ENCODE results near the gene CMIP. TPM values are rescaled to one million over a fixed set of nuclear protein-coding genes. Genes with fewer than 3 reads are reported as not detected.

Gene CMIP
- polyA plus RNA-seq, 1 donor from 2014 or later: 15.1 TPM

DNA sequence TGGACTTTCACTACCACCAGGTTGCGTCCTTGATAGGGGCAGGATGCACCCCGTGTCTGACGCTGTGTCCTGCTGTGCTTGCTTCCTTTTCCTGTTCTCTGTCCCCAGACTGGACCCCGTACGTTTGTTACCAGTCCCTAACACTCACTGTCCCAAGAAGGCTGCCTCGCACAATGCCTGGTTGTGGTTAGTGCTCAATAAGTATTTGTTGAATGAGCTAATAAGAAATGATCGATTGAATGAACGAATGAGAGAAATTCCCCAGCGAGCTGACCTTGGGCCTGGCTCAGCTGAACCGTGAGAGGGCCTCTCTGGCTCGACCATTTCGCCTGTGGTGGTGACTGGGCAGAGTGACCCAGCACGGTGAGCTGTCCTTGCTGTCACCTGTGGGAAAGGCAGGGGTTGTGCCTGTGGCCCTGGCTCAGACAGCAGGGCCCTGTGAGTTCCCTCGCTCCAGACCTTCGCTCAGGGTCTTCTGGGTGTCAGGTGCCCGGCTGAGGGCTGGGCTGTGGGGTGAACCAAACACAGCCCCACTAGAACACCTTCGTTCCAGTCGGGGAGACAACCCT is 20.9 kb downstream of the CMIP start:
- H3K9ac ChIP-seq (ENCODE audit: low read length): no peak overlapping the region
- peaks cover 41% of the 10 kb centered on the region for H4K20me1 ChIP-seq (ENCODE audit: insufficient read depth)
- no peak overlapping the region for H2AFZ ChIP-seq (ENCODE audit: low read depth, low read length)
- no peak for TF ChIP-seq RAD21 (conservative IDR thresholded peaks at IDR 0.05)
- TF ChIP-seq EZH2 (IDR thresholded peaks at IDR 0.05; ENCODE audit: borderline replicate concordance, insufficient read depth, low read length, poor library complexity, severe bottlenecking): no peak
- no peak for TF ChIP-seq MXI1 (conservative IDR thresholded peaks at IDR 0.05; ENCODE audit: poor library complexity, severe bottlenecking)
- TF ChIP-seq SMC3 (conservative IDR thresholded peaks at IDR 0.05; ENCODE audit: poor library complexity): no peak
- no peak for TF ChIP-seq EP300 (conservative IDR thresholded peaks at IDR 0.05; ENCODE audit: poor library complexity, severe bottlenecking)
- TF ChIP-seq, protein P1, sequence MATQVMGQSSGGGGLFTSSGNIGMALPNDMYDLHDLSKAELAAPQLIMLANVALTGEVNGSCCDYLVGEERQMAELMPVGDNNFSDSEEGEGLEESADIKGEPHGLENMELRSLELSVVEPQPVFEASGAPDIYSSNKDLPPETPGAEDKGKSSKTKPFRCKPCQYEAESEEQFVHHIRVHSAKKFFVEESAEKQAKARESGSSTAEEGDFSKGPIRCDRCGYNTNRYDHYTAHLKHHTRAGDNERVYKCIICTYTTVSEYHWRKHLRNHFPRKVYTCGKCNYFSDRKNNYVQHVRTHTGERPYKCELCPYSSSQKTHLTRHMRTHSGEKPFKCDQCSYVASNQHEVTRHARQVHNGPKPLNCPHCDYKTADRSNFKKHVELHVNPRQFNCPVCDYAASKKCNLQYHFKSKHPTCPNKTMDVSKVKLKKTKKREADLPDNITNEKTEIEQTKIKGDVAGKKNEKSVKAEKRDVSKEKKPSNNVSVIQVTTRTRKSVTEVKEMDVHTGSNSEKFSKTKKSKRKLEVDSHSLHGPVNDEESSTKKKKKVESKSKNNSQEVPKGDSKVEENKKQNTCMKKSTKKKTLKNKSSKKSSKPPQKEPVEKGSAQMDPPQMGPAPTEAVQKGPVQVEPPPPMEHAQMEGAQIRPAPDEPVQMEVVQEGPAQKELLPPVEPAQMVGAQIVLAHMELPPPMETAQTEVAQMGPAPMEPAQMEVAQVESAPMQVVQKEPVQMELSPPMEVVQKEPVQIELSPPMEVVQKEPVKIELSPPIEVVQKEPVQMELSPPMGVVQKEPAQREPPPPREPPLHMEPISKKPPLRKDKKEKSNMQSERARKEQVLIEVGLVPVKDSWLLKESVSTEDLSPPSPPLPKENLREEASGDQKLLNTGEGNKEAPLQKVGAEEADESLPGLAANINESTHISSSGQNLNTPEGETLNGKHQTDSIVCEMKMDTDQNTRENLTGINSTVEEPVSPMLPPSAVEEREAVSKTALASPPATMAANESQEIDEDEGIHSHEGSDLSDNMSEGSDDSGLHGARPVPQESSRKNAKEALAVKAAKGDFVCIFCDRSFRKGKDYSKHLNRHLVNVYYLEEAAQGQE (IDR thresholded peaks at IDR 0.05; ENCODE audit: borderline replicate concordance): no peak
- no peak for TF ChIP-seq POLR2AphosphoS5 (IDR thresholded peaks at IDR 0.05)
- TF ChIP-seq TAF1 (IDR thresholded peaks at IDR 0.05; ENCODE audit: low read depth): no peak
- TF ChIP-seq, protein P2, sequence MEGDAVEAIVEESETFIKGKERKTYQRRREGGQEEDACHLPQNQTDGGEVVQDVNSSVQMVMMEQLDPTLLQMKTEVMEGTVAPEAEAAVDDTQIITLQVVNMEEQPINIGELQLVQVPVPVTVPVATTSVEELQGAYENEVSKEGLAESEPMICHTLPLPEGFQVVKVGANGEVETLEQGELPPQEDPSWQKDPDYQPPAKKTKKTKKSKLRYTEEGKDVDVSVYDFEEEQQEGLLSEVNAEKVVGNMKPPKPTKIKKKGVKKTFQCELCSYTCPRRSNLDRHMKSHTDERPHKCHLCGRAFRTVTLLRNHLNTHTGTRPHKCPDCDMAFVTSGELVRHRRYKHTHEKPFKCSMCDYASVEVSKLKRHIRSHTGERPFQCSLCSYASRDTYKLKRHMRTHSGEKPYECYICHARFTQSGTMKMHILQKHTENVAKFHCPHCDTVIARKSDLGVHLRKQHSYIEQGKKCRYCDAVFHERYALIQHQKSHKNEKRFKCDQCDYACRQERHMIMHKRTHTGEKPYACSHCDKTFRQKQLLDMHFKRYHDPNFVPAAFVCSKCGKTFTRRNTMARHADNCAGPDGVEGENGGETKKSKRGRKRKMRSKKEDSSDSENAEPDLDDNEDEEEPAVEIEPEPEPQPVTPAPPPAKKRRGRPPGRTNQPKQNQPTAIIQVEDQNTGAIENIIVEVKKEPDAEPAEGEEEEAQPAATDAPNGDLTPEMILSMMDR (IDR thresholded peaks at IDR 0.05; ENCODE audit: poor library complexity, severe bottlenecking): no peak
- no peaks in the 10 kb centered on the region for H3K36me3 ChIP-seq (ENCODE audit: insufficient read depth, low read length)
- H3K9me3 ChIP-seq (ENCODE audit: low read length): no peaks in the 10 kb centered on the region
- H3K4me2 ChIP-seq (ENCODE audit: low read length): no peak overlapping the region
- H3K4me3 ChIP-seq (ENCODE audit: low read length): no peak overlapping the region
- no peaks in the 10 kb centered on the region for H3F3A ChIP-seq (ENCODE audit: insufficient read depth, low read length, poor library complexity, severe bottlenecking)
- H3K9me2 ChIP-seq (ENCODE audit: insufficient read depth, low read length): no peaks in the 10 kb centered on the region
- H3K79me2 ChIP-seq (replicated peaks; ENCODE audit: insufficient read depth, low read length): peaks cover 85% of the 10 kb centered on the region
- H3K27ac ChIP-seq (ENCODE audit: low read length): no peak overlapping the region
- no peaks in the 10 kb centered on the region for H3K27me3 ChIP-seq (ENCODE audit: insufficient read depth, low read depth, low read length)

DNA sequence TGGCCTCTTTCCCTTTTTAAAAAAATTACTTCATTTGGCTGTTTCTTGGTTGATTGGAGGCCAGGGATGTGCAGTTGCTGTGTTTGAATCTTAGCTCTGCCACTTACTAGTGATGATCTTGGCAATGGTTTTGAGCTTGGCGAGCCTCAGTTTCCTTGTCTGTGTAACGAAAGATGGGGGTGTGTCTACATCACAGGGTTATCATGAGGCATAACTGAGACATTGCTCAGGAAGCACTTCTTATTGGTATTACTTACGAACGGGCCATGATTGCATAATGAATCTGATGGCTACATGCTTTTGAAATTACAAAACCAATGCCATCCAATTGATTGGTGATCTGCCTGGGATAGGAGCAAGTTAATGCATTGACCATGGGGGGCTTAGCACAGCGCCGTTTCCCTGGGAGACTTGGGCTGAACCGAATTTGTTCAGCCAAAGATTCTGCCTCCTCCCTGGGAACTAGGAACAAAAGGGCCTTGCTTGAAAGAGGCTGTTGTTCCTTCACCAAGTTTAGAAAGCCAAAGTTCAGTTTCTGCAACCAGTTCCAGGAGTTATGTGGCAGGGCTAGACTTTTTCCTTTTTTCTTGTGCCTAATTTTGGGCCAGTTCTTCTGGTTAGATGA is 21.9 kb downstream of the CMIP start:
- no peak for TF ChIP-seq TAF1 (IDR thresholded peaks at IDR 0.05; ENCODE audit: low read depth)
- no peak for TF ChIP-seq SMC3 (conservative IDR thresholded peaks at IDR 0.05; ENCODE audit: poor library complexity)
- no peak overlapping the region for H2AFZ ChIP-seq (ENCODE audit: low read depth, low read length)
- no peaks in the 10 kb centered on the region for H3F3A ChIP-seq (ENCODE audit: insufficient read depth, low read length, poor library complexity, severe bottlenecking)
- no peak overlapping the region for H3K4me3 ChIP-seq (ENCODE audit: low read length)
- no peak overlapping the region for H3K27ac ChIP-seq (ENCODE audit: low read length)
- no peaks in the 10 kb centered on the region for H3K27me3 ChIP-seq (ENCODE audit: insufficient read depth, low read depth, low read length)
- H3K79me2 ChIP-seq (replicated peaks; ENCODE audit: insufficient read depth, low read length): peaks cover 76% of the 10 kb centered on the region
- no peak overlapping the region for H3K4me2 ChIP-seq (ENCODE audit: low read length)
- H3K9me2 ChIP-seq (ENCODE audit: insufficient read depth, low read length): no peaks in the 10 kb centered on the region
- H4K20me1 ChIP-seq (ENCODE audit: insufficient read depth): peaks cover 39% of the 10 kb centered on the region
- no peak overlapping the region for H3K9ac ChIP-seq (ENCODE audit: low read length)
- no peaks in the 10 kb centered on the region for H3K9me3 ChIP-seq (ENCODE audit: low read length)
- peaks cover 7% of the 10 kb centered on the region for H3K36me3 ChIP-seq (ENCODE audit: insufficient read depth, low read length)
